ENCODE measurements around the gene CIZ1. TPM values are rescaled to one million over a fixed set of nuclear protein-coding genes. Genes with fewer than 3 reads are reported as not detected.

The CIZ1 gene
- total and polyA plus RNA-seq, 10 of the 15 experiments (the other 5 are each of a cell fraction or from before 2014, with no cell fraction given), result 1.8 to 91.6 (median 35.4) TPM

- TF ChIP-seq RB1 (IDR thresholded peaks at IDR 0.05; ENCODE audit: borderline replicate concordance) (no peak), TCF3 (IDR thresholded peaks at IDR 0.05; ENCODE audit: borderline replicate concordance, insufficient read depth, low read depth, low read length) (no peak), POU2F2 (IDR thresholded peaks at IDR 0.05; ENCODE audit: borderline replicate concordance, low read depth, low read length) (no peak), REST (IDR thresholded peaks at IDR 0.05; ENCODE audit: low read depth, low read length) (no peak), RELA (IDR thresholded peaks at IDR 0.05; ENCODE audit: borderline replicate concordance, partially characterized antibody) (no peak)
These were observed 22.6 kb downstream of the CIZ1 start (continued) for GRCh38 chr9:128168731-128169308.

- peaks cover 13 to 19% of the 10 kb centered on the region in 2 experiments; a peak in 3 of 4 replicates for H3K36me3 ChIP-seq (ENCODE audit: control insufficient read depth in 2 of 2, insufficient read depth in 2 of 2, low read length in 1 of 2)
- no TSS peak for BruUV-seq (replicated peaks)
These were observed 24.2 kb downstream of the CIZ1 start for GRCh38 chr9:128167209-128167608.

More at GRCh38 chr9:128167209-128167608, 24.2 kb downstream of the CIZ1 start:
- no peak for FAIRE-seq
- H3K9me3 ChIP-seq (replicated peaks; ENCODE audit: control insufficient read depth, insufficient read depth, low read length), result no peaks in the 10 kb centered on the region
- no peak overlapping the region for H3K27ac ChIP-seq (ENCODE audit: control insufficient read depth, insufficient read depth)
- no peak overlapping the region for H3K9ac ChIP-seq (ENCODE audit: control insufficient read depth, insufficient read depth, low read length)
- H3K79me2 ChIP-seq (ENCODE audit: control insufficient read depth, insufficient read depth, low read length), result no peaks in the 10 kb centered on the region
- no peaks in the 10 kb centered on the region for H3K27me3 ChIP-seq (replicated peaks in 1 of 2; ENCODE audit: control insufficient read depth in 2 of 2, insufficient read depth in 2 of 2, low read length in 1 of 2)
- CTCF ChIA-PET, result no interaction called here
- no peak overlapping the region for H3K4me2 ChIP-seq (ENCODE audit: control insufficient read depth, insufficient read depth)
- intact Hi-C loops (cut with micrococcal nuclease; ENCODE audit: unreplicated experiment), result no loop called here
- WGBS (ENCODE audit: insufficient coverage, insufficient replicate concordance, low lambda C conversion rate, missing lambda C conversion rate), result 85% methylated on average over 4 of the region's 4 CpGs
- POLR2A ChIA-PET, result no interaction called here
- H3K4me1 ChIP-seq (ENCODE audit: control insufficient read depth, insufficient read depth, low read length), result no peaks in the 10 kb centered on the region
- in situ Hi-C loops (cut with MboI), result no loop called here
- no peak for DNase-seq (ENCODE audit: low read depth, low spot score)
- SMC1A ChIA-PET (ENCODE audit: uncharacterized antibody, unreplicated experiment), result no interaction called here
- RAD21 ChIA-PET (ENCODE audit: unreplicated experiment), result no interaction called here
- H3K4me3 ChIP-seq, result no peak overlapping the region
- no peaks in the 10 kb centered on the region for H4K20me1 ChIP-seq (ENCODE audit: control insufficient read depth, insufficient read depth)
- no peak for ATAC-seq
- no peak for TF ChIP-seq MXI1 (IDR thresholded peaks at IDR 0.05; ENCODE audit: low read depth, low read length)
- TF ChIP-seq KDM1A (IDR thresholded peaks at IDR 0.05; ENCODE audit: borderline replicate concordance), result no peak
- TF ChIP-seq ATF3 (IDR thresholded peaks at IDR 0.05; ENCODE audit: borderline replicate concordance, extremely low read depth, low read depth, low read length), result no peak
- no peak for TF ChIP-seq POLR2AphosphoS2 (IDR thresholded peaks at IDR 0.05; ENCODE audit: low read depth, low read length)
- TF ChIP-seq NR2C2 (IDR thresholded peaks at IDR 0.05; ENCODE audit: borderline replicate concordance, control insufficient read depth, insufficient read length, low read depth), result no peak
- TF ChIP-seq ZNF274 (IDR thresholded peaks at IDR 0.05; ENCODE audit: insufficient read depth, insufficient read length), result no peak
- TF ChIP-seq POLR2A (IDR thresholded peaks at IDR 0.05; ENCODE audit: low read depth, low read length), result no peak
- TF ChIP-seq PKNOX1 (IDR thresholded peaks at IDR 0.05), result no peak
- TF ChIP-seq PAX5 (IDR thresholded peaks at IDR 0.05; ENCODE audit: borderline replicate concordance, low read depth, low read length), result no peak
- no peak for TF ChIP-seq CHD2 (IDR thresholded peaks at IDR 0.05; ENCODE audit: borderline replicate concordance, low read depth, low read length)
- TF ChIP-seq HDAC2 (IDR thresholded peaks at IDR 0.05), result no peak
- no peak for TF ChIP-seq MTA2 (IDR thresholded peaks at IDR 0.05; ENCODE audit: low read depth)
- no peak for TF ChIP-seq PML (IDR thresholded peaks at IDR 0.05; ENCODE audit: low read length)
- no peak overlapping the region for H2AFZ ChIP-seq (ENCODE audit: control insufficient read depth, low read depth, low read length)
